Stimulated activated CD4-positive, alpha-beta T cell treated with anti-CD3 and anti-CD28 coated beads, Interleukin-1b, Interleukin-23, amount 100 ng/mL, for 1 hour (primary cell): ENCODE measurements around the gene GRAP2.
"Not testable (repeated sequence)": the region's sequence is repeated elsewhere in the genome, so short reads cannot be mapped to it uniquely, and the experiment has no call there.

Experiments used
- DNase-seq, 2 donors: peaks; one replicate each; pipeline ENCODE4 v3.0.0-alpha.2; 2020; ENCODE audit warnings: low read depth in 2 of 2

The GRAP2 gene

DNA sequence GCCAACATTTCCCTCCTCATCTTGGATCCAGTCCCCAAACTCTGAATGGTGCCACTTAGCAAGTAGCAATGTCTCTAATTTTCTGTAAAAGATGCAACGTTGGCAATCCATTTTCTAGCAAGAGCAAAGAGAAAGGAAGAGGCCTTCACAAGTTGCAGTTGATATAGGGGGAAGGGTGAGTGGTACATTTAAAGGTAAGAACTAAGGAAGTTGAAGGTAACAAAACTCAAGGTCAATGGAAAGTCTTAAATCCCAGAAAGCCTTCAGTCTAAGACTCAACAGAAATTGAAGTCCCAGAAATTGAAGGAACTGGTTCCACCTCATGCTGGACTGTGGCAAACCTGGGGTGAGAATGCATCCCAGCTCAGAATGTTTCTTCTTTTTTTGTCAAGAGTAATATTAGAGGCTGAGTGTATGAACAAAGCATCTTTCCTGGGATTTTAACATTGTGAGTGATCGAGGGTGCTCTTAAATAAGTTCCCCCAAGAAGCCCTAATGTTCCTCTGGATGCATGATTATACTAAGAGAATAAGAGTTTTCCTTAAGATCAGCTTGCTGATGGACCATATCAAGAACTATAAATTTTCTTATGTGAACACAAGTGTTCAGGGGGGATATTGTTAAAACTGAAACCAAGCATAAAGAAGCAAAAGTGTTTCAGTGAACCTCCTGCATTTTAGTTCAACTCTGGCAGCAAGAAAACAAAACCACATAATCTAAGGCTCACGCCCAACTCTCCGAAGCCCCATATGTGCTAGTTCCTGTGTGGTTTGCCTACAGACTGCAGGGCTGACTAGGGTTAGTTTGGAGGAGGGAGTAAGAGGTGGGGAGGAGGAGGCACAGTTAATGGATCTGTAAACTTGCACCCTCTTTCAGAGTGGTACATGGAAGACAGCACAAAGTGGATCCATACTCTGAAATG lies at the start of gene GRAP2:
Gene GRAP2 (plus strand): TSS at position 779 of the 922 bp plus-strand sequence. CDS start 46,023 bp downstream, outside the sequence.
- no peak for DNase-seq

DNA sequence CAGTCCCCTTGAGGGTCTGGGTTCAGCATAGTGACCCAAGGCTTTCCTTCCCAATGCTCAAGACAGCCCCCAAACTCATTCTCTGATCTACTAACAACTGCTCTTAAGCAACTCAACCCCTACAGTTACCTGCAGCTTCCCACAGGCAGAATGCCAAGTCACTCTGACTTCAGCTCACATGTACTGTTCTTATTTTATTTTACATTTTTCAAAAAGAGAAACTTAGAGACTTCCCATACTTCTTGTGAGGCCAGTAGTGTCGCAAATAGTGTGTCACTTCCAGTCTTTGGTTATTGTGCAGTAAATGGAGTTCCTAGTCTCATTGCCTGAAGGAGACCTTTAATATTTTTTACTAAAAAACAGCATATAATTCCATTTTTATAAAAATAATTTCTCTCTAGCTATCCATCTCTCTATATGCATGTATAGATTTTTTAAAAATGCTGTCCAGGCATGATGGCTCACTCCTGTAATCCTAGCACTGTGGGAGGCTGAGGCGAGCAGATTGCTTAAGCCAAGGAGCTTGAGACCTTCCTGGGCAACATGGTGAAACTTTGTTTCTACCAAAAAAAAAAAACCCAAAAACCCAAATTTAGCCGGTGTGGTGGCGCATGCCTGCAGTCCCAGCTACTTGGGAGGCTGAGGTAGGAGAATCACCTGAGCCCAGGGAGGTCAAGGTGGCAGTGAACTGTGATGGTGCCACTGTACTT lies 49.1 kb upstream of the GRAP2 start:
- no peak for DNase-seq

DNA sequence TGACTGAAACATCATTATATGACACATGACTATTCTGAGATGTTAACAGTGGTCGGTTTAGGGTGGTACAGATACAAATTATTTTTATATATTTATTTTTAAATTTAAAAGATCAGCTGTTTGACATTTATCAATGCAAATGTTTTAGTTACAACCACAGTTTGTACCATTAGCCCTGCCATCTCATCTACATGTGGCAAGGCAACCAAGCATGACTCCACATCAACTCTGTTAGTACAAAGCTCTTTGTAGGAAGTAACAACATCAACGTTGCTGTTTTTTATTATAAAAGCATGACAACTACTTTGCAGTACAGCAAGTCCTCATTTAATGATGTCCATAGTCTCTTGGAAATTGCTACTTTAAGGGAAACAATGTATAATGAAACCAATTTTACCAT lies 48.1 kb upstream of the GRAP2 start:
- no peak for DNase-seq

DNA sequence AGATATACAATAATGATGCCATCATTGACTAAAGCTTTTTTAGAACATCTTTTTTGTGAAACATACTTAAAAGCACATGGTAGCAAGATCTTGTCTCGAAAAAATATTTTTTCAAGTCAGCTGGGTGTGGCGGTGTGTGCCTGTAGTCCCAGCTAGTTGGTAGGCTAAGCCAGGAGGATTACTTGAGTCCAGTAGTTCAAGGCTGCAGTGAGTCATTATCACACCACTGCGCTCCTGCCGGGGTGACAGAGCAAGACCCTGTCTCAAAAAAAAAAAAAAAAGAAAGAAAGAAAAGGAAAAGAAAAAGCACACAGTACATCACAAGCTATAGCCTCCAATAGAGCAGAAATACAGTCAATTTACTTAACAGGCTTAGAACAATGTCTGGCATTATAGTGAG lies 44.3 kb upstream of the GRAP2 start:
- DNase-seq = no peak

DNA sequence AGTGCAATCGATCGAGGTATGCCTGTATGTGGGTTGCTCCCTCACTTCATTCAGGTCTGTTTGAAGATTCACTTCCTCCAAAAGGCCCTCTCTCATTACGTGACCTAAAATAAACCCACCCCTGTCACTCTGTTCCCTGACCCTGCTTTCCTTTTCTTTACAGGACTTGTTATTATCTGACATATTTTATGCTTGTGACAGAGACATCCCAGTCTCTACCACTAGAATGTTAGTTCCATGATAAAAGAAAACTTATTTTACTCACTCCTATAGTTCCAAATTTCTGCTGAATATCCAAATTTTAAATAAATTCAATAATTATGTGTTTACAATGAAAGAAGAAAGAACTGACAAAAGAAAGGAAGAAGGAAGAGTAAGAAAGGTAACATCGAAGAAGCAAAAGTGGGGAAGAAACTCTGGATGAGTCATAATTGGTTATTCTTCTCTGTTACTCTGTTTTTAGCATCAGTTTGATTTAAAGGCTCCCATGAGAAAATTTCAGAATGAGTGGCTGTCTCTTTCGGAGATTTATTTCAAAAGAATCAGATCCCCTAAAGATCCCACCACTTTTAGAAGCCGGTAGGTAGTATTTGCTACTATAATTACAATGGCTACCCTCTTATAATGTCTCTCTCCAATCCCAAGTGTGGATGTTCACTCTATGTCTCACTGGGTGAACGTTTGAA lies 40.8 kb upstream of the GRAP2 start:
- no peak for DNase-seq

DNA sequence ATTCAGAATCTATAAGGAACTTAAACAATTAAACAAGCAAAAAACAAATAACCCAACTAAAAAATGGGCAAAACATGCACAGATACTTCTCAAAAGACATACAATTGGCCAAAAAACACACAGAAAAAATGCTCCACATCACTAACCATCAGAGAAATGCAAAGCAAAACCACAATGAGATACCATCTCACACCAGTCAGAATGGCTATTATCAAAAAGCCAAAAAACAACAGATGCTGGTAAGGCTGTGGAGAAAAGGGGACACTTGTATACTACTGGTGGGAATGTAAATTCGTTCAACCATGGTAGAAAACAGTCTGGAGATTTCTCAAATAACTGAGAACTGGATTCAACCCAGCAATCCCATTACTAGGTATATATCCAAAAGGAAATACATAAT lies 32.1 kb upstream of the GRAP2 start:
- no peak for DNase-seq

DNA sequence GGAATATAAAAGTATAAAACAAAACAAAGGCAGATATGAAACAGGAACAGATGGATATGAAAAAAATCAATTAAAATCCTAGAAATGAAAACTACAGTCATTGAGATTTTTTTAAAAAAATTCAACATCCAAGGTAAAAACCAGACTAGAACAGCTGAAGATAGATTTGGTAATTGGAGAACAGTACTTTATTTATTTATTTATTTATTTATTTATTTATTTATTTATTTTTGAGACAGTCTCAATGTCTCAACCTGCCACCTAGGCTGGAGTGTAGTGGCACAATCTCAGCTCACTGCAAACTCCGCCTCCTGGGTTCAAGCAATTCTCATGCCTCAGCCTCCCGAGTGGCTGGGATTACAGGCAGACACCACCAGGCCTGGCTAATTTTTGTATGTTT lies 31.1 kb upstream of the GRAP2 start:
- DNase-seq = not testable (repeated sequence)

DNA sequence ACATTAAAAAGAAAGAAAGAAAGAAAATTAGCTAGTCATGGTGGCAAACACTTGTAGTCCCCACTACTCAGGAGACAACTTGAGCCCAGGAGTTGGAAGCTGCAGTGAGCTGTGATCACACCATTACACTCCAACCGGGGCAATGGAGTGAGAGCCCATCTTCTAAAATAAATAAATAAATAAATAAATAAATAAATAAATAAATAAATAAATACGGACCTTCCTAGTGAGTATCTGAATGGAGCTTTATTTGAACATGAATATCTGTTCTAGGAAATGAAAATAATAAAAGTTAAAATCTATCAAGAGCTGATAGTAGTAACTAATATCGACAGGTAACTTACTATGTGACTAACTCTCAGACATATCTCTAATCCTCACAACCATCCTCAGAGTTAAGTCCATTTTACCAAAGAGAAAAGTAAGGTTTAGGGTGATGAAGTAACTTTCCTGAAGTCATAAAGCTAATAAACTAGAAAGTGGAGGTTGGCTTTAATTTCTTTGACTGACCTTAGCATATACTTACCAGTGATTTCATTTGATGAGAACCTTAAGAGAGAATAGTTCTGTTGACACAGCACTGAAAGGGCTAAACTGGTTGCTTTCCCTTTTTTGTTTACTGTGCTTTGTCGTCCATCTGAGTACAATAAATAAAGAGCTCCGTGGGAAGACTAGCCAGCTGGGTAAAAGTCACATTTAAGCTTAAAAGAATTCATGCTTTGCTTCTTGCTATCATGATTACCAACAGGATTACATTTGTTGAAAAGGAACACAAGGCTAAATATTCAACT lies 29.7 kb upstream of the GRAP2 start:
- DNase-seq = no peak

DNA sequence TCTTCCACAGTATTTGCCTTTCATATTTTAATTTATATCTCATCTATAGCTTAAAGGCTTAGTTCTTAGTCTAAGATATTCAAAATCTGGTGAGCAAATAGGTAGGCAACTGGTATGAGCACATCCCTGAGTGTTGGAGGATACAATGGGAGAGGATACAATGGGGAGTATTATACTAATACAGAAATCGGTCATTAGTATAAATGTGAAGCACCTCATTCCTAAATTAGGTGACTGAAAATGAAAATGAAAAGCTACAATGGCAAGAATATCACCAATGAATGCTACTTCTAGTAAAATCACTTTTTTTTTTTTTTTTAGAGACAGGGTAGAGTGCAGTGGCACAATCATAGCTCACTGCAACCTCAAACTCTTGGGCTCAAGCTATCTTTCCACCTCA lies 28.3 kb upstream of the GRAP2 start:
- DNase-seq = no peak

DNA sequence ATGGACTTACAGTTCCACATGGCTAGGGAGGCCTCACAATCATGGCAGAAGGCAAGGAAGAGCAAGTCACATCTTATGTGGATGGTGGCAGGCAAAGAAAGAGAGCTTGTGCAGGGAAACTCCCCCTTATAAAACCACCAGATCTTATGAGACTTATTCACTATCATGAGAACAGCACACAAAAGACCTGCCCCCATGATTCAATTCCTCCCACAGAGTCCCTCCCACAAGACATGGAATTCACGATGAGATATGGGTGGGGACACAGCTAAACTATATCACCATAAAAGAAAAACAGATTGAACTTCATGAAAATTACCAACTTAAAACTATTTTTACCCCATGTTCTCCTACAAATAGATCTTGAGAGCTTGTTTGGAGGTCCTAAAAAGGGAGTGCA lies 26.9 kb upstream of the GRAP2 start:
- DNase-seq = no peak

DNA sequence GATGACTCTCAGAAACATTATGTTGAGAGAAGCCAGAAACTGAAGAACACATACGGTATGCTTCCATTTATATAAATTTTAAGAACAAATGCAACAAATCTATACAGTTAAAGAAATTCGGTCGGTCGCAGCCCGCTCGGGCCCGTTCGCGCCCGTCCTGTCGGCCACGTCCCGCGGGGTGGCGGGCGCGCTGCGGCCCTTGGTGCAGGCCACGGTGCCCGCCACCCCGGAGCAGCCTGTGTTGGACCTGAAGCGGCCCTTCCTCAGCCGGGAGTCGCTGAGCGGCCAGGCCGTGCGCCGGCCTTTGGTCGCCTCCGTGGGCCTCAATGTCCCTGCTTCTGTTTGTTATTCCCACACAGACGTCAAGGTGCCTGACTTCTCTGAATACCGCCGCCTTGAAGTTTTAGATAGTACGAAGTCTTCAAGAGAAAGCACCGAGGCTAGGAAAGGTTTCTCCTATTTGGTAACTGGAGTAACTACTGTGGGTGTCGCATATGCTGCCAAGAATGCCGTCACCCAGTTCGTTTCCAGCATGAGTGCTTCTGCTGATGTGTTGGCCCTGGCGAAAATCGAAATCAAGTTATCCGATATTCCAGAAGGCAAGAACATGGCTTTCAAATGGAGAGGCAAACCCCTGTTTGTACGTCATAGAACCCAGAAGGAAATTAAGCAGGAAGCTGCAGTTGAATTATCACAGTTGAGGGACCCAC lies 25.6 kb upstream of the GRAP2 start:
- not testable (repeated sequence) for DNase-seq

DNA sequence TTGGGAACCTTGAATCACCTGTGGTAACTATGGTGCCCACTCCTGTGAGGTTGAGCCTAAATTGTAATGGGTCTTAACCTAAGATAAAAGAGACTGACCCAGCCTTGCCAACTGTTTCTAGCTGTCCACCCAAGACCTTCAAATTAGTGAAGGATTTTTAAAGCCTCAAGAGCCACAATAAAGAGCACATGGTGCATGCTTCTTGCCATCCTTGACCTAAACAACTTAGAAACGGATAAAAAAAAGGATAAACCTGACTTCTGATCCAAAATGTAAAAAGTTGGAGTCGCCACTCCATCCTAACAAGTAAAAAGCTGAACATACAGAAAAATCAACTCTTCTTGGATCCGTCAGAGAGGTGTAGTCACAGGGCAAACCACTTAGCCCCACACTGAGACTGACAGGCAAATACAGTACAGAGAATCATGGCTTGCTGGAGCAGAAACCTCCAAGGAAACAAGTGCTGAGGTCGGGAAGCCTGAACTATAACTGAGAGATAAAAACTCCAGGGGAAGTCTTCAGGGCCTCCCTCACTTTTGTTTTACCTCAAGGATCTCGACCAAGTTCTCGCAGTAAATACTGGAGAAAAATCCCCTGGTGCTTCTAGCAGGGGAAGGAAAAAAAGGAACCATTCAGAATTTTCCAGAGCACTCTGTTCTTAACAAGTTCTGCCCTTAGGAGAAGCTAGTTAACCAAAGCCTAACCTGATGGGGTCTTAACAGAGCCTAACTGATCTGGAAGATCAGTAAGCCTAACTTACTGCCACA lies 23.6 kb upstream of the GRAP2 start:
- no peak for DNase-seq

DNA sequence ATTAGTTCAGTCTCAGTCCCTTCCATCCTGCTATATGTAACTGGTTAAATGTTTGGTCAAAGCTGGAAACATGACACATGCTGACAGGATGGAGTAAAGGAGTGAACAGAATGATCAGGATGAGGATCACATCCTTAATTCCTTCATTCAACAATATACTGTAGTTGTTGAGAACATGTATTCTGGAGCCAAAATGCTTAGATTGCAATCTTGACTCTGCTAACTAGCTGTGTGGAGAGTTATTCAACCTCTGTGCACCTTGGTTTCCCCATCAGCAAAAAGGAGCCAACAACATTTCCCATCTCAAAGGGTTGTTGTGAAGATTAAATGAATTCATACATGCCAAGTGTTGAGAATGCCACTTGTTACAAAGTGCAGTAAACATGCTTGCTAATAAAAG lies 20.2 kb upstream of the GRAP2 start:
- DNase-seq = no peak

DNA sequence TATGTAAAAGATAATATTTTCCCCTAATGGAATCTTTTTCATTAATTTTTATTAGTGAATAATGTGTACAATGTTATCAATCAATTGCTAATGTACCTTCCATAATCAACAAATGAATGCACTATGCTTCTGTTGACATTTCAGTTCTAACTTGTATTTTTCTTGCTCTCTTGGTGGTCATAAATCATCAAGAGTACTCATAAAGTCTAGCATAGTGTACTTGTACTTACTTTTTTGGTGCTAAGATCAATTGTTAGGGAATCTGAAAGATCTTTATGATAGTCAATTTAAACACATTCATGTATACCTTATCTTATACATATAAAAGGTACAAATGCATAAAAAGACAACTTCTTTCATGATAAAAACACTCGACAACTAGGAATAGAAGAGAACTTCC lies 17.8 kb upstream of the GRAP2 start:
- no peak for DNase-seq

DNA sequence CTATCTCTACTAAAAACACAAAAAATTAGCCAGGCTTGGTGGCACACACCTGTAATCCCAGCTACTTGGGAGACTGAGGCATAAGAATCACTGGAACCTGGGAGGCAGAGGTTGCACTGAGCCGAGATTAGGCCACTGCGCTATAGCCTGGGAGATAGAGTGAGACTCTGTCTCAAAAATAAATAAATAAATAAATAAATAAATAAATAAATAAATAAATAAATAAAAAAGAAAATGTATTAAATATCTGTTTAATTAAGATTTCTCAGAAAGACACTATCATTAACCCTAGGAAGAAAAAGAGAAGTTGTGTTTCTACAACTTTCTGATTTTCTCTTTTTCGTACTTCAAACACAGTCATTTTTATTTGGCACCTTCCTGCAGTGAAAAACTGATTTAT lies 11.0 kb upstream of the GRAP2 start:
- DNase-seq = not testable (repeated sequence)

DNA sequence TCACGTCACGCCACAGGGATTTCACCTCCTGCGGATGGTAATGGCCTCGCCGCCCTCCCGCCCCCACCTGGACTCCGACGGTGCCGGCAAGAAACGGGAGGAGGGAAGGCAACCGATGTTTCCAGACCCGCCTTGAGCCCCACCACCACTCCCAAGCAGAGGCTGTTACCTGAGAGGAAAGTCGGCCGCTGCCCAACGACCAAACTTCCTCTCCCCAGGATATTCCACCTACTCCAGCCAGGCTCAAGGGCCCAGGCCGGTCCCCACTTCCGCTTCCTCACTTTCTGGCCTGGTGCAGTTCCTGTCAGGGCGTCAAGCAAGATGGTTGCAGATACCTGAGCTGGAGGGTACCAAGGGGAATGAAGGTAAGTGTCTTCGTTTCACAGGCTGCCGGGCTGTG lies 7.4 kb upstream of the GRAP2 start, which contains the start of gene ENTHD1:
Gene ENTHD1 (minus strand): TSS at position 235 of the 400 bp plus-strand sequence. CDS start 6,012 bp downstream, outside the sequence.
- DNase-seq = no peak

DNA sequence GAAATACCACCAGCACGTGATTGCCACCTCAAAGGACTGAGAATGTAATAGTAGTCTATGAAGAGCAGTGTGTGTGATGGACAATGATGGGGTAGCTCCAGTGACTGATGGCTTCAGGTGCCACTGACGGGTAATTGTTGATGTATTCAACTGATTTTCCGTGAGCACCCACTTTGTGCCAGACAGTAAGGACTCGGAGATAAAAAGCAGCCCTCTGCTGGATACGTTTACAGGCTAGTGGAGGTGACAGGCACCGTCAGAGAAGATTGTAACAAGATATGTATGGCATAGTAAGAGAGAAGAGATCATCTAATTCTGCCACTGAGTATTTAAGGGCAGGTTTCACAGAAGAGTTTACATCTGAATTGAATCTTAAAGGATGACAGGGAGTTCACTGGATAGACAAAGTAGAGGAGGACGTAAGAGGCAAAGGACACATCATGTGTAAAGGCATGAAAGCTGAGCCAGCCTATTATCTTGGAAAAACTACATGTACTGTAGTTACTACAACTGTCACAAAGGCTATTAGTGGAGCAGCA lies 6.3 kb upstream of the GRAP2 start:
- DNase-seq = no peak

DNA sequence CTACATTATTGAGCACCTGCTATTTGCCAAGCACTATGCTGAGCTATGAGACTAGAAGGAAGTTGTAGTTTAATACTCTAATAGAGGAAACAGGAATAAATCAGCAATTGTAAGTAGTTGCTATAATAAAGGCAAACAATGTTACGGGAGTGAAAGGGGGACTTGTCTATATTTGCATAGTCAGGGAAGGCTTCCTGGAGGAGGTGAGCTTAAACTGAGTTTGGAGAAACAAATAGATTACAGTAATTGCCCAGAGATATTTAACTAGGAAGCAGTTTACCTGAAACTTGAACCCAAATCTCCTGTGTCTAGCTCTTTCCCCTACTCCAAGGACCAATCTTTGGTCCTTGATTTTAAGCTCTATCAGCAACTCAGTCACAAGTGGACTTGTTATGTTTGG lies 5.2 kb upstream of the GRAP2 start:
- no peak for DNase-seq

DNA sequence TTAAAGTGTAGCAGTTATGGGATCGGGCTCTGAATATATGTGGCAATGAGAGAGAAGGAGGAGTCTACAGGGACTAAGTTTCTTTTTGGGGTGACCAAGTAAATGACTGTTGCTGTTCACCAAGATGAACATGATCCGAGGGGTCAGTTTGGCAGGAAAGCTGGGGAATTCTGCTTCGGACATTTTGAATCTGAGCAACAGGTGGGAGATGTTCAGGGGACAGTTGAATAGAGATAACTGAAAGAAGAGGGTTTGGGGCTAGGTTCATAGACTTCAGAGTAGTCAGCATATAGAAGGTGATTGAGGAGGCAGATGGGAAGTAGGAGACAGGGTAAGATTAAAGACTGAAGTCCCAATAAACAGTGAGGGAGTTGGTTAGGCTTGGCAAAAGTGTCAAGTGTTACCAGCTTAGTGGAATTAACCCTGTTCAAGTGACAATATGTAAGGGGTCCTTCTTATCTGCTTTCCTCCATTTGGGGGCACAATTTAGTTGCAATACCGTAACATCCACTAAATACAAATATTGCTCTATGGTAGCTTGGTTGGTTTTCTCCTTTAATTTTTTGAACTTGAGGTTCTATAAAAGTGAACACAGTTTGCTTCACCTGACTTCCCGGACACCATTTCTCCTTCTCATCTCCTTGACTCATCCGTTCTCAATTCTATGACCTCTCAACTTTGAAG lies 4.4 kb upstream of the GRAP2 start:
- no peak for DNase-seq
